ENCODE data around the gene C22orf15. TPM values are rescaled to one million over a fixed set of nuclear protein-coding genes. Genes with fewer than 3 reads are reported as not detected.

Gene C22orf15
- total and polyA plus RNA-seq, 10 donors = 0.29 to 1.4 (median 0.73) TPM; not detected in 3

DNA sequence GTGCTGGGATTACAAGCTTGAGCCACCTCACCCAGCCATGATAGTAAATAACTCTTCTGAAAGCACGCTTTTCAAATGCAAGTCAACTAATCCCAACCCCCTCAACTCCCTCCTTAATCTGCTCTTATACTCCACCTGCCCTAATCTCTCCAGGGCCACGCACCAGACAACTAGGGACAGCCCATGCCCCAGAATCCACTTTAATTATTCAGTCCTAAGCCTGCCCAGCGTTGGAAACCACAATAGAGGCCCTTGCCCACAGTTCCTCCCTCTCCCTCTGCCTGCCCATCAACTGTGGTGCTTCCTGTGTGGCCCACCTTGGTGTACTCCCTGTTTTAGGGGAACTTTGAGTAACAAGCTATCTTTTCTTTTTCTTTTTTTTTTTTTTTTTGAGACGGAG lies 5.9 kb upstream of the C22orf15 start:
- Histone ChIP-seq H3K4me1 (peaks cover 0 to 61% (median 17%) of the 10 kb centered on the region in 6 donors), H3K27ac (no peak overlapping the region), H3K4me3 (no peak overlapping the region), H3K36me3 (no peaks in the 10 kb centered on the region), H3K9me3 (no peaks in the 10 kb centered on the region), H3K27me3 (replicated peaks in 1 of 7) (no peaks in the 10 kb centered on the region)
- TF ChIP-seq POLR2AphosphoS5 (IDR thresholded peaks at IDR 0.05) (no peak), POLR2A (IDR thresholded peaks at IDR 0.05) (no peak), CTCF (IDR thresholded peaks at IDR 0.05 in 8 of 11, conservative IDR thresholded peaks at IDR 0.05 in 3 of 11) (no peak)
- no peak for DNase-seq
- intact Hi-C loops (cut with DNase I; ENCODE audit: low total_unique reads) = no loop called here
- WGBS, 5 donors = 28 to 46% (median 30%) methylated on average over 3 to 4 of the region's 4 CpGs

DNA sequence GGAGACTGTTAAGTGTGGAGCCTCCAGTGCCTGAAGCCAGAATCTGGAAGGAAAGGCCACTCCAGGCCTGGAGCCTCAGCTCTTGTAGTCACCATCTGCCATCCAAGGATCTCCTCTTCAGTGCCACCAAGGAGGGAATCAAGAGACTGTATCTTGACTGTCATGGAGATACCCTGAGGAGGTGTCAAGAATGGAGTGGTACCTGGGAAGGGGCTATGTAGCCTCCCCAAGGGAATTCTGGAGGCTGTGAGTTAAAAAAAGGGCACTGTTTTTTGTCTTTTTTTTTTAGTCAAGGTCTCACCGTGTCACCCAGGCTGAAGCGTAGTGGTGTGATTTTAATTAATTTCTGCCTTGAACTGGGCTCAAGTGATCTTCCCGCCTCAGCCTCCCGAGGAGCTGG lies 3.2 kb upstream of the C22orf15 start:
- no peak for TF ChIP-seq POLR2AphosphoS5 (IDR thresholded peaks at IDR 0.05)
- TF ChIP-seq CTCF (IDR thresholded peaks at IDR 0.05 in 8 of 11, conservative IDR thresholded peaks at IDR 0.05 in 3 of 11) = no peak
- TF ChIP-seq POLR2A (IDR thresholded peaks at IDR 0.05) = no peak
- WGBS, 5 donors = 87 to 93% (median 89%) methylated on average over 4 of the region's 4 CpGs
- H3K27ac ChIP-seq = no peak overlapping the region
- no peak overlapping the region for H3K4me3 ChIP-seq
- H3K27me3 ChIP-seq (replicated peaks in 1 of 7) = no peaks in the 10 kb centered on the region
- peaks cover 0 to 3% (median 0%) of the 10 kb centered on the region in 6 donors for H3K36me3 ChIP-seq
- H3K9me3 ChIP-seq = no peaks in the 10 kb centered on the region
- no peak for DNase-seq
- intact Hi-C loops (cut with DNase I; ENCODE audit: low total_unique reads) = no loop called here
- H3K4me1 ChIP-seq = peaks cover 17 to 62% (median 30%) of the 10 kb centered on the region in 6 donors

- no peak overlapping the region for H3K4me3 ChIP-seq
- 78 to 94% (median 88%) methylated on average over 6 of the region's 6 CpGs for WGBS, 5 donors
- no peaks in the 10 kb centered on the region for H3K27me3 ChIP-seq (replicated peaks in 1 of 7)
- H3K36me3 ChIP-seq = peaks cover 0 to 8% (median 0%) of the 10 kb centered on the region in 6 donors
- intact Hi-C loops (cut with DNase I; ENCODE audit: low total_unique reads) = no loop called here
- H3K9me3 ChIP-seq = no peaks in the 10 kb centered on the region
- H3K4me1 ChIP-seq = peaks cover 19 to 62% (median 28%) of the 10 kb centered on the region in 6 donors
- TF ChIP-seq POLR2AphosphoS5 (IDR thresholded peaks at IDR 0.05) (no peak), POLR2A (IDR thresholded peaks at IDR 0.05) (no peak), CTCF (IDR thresholded peaks at IDR 0.05 in 8 of 11, conservative IDR thresholded peaks at IDR 0.05 in 3 of 11) (no peak)
- no peak overlapping the region for H3K27ac ChIP-seq
- DNase-seq = no peak
Observed at GRCh38 chr22:23760056-23760455, 2.7 kb upstream of the C22orf15 start.

DNA sequence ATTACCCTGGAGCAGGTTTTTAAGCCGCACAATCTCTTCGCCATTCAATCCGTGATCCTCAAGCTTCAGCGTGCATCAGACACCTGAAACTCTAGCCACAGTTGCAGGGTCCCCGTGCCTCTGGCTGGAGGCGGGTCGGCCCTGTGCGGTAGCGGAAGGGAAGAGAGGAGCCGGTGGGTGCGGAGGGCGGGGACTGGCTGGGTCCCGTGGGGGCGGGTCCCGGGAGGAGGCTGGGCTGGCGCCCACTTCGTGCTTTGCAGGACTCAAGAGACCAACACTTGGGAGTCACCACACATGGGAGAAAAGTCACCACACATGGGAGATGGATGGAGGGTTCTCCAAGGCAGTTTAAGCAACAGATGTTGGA lies 772 bp downstream of the C22orf15 start:
- Histone ChIP-seq H3K36me3 (peaks cover 0 to 19% (median 0%) of the 10 kb centered on the region in 6 donors), H3K9me3 (no peaks in the 10 kb centered on the region), H3K27me3 (replicated peaks in 1 of 7) (no peaks in the 10 kb centered on the region), H3K4me3 (peak overlapping the region in 7 of 8 donors; percentile 9 to 61 (median 34)), H3K27ac (peak overlapping the region in 7 of 8 donors; percentile 13 to 71 (median 63)), H3K4me1 (peaks cover 34 to 76% (median 51%) of the 10 kb centered on the region in 6 donors)
- intact Hi-C loops (cut with DNase I; ENCODE audit: low total_unique reads) = no loop called here
- TF ChIP-seq CTCF (IDR thresholded peaks at IDR 0.05 in 8 of 11, conservative IDR thresholded peaks at IDR 0.05 in 3 of 11) = no peak
- peak in 2 of 3 donors; percentile 40 to 52 for TF ChIP-seq POLR2AphosphoS5 (IDR thresholded peaks at IDR 0.05)
- no peak for TF ChIP-seq POLR2A (IDR thresholded peaks at IDR 0.05)
- 11 to 32% (median 21%) methylated on average over 11 to 17 of the region's 17 CpGs for WGBS, 5 donors
- DNase-seq = peak; percentile 92
